Ishikawa (cell line): Measurements from ENCODE around the gene PARD3B.

Experiments
- CEBPB ChIP-seq: IDR thresholded peaks from 2 replicates; pipeline ENCODE4 v1.6.1; 2012
- CREB1 ChIP-seq: IDR thresholded peaks from 2 replicates; pipeline ENCODE4 v1.6.1; 2012; ENCODE audit warnings: low read depth
- EGR1 ChIP-seq: IDR thresholded peaks from 2 replicates; pipeline ENCODE4 v1.6.1; 2012
- EP300 ChIP-seq: IDR thresholded peaks from 2 replicates; pipeline ENCODE4 v1.6.1; 2012; ENCODE audit warnings: borderline replicate concordance
- FOXM1 ChIP-seq: IDR thresholded peaks from 2 replicates; pipeline ENCODE4 v1.6.1; 2012; ENCODE audit warnings: low read depth, borderline replicate concordance
- MAX ChIP-seq: IDR thresholded peaks from 2 replicates; pipeline ENCODE4 v1.6.1; 2012
- NFIC ChIP-seq: IDR thresholded peaks from 2 replicates; pipeline ENCODE4 v1.6.1; 2012
- RAD21 ChIP-seq: IDR thresholded peaks from 2 replicates; pipeline ENCODE4 v1.6.1; 2012; ENCODE audit warnings: low read depth
- TAF1 ChIP-seq: IDR thresholded peaks from 2 replicates; pipeline ENCODE4 v1.6.1; 2012; ENCODE audit warnings: low read depth, mild to moderate bottlenecking
- TCF12 ChIP-seq: IDR thresholded peaks from 2 replicates; pipeline ENCODE4 v1.6.1; 2012; ENCODE audit warnings: low read depth
- TEAD4 ChIP-seq: IDR thresholded peaks from 2 replicates; pipeline ENCODE4 v1.6.1; 2012
- USF1 ChIP-seq: IDR thresholded peaks from 2 replicates; pipeline ENCODE4 v1.6.1; 2012
- YY1 ChIP-seq: IDR thresholded peaks from 2 replicates; pipeline ENCODE4 v1.6.1; 2012; ENCODE audit warnings: low read depth
- ZBTB7A ChIP-seq: IDR thresholded peaks from 2 replicates; pipeline ENCODE4 v1.6.1; 2012; ENCODE audit warnings: low read depth
- TF ChIP-seq, protein P1 (sequence below): IDR thresholded peaks from 2 replicates; pipeline ENCODE4 v1.6.1; 2012; ENCODE audit warnings: low read depth, mild to moderate bottlenecking

PARD3B gene

DNA sequence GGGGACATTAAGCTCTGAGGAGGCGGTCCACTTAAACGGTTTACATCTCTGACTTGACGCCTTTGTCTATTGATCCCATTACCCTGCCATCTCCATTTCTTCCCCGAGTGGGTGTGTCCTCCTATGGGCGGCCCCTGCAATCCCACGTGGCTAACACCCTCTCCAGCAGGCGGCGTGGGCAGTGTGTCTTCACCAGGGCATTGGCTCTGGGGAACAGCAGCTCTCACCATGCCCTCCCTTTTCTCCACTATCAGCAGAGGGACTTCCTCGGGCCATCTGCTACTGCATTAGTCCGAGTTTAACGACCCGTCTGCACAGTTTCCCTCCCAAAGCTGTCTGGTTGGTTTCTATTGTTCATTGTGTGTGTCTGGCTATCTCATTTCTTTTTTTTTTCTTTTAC, 625.1 kb downstream of the PARD3B start:
- TF ChIP-seq EGR1: no peak
- TF ChIP-seq CEBPB: no peak
- TF ChIP-seq, protein P1, sequence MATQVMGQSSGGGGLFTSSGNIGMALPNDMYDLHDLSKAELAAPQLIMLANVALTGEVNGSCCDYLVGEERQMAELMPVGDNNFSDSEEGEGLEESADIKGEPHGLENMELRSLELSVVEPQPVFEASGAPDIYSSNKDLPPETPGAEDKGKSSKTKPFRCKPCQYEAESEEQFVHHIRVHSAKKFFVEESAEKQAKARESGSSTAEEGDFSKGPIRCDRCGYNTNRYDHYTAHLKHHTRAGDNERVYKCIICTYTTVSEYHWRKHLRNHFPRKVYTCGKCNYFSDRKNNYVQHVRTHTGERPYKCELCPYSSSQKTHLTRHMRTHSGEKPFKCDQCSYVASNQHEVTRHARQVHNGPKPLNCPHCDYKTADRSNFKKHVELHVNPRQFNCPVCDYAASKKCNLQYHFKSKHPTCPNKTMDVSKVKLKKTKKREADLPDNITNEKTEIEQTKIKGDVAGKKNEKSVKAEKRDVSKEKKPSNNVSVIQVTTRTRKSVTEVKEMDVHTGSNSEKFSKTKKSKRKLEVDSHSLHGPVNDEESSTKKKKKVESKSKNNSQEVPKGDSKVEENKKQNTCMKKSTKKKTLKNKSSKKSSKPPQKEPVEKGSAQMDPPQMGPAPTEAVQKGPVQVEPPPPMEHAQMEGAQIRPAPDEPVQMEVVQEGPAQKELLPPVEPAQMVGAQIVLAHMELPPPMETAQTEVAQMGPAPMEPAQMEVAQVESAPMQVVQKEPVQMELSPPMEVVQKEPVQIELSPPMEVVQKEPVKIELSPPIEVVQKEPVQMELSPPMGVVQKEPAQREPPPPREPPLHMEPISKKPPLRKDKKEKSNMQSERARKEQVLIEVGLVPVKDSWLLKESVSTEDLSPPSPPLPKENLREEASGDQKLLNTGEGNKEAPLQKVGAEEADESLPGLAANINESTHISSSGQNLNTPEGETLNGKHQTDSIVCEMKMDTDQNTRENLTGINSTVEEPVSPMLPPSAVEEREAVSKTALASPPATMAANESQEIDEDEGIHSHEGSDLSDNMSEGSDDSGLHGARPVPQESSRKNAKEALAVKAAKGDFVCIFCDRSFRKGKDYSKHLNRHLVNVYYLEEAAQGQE: no peak
- TF ChIP-seq NFIC: no peak
- TF ChIP-seq RAD21: no peak
- TF ChIP-seq TEAD4: no peak
- no peak for TF ChIP-seq USF1

DNA sequence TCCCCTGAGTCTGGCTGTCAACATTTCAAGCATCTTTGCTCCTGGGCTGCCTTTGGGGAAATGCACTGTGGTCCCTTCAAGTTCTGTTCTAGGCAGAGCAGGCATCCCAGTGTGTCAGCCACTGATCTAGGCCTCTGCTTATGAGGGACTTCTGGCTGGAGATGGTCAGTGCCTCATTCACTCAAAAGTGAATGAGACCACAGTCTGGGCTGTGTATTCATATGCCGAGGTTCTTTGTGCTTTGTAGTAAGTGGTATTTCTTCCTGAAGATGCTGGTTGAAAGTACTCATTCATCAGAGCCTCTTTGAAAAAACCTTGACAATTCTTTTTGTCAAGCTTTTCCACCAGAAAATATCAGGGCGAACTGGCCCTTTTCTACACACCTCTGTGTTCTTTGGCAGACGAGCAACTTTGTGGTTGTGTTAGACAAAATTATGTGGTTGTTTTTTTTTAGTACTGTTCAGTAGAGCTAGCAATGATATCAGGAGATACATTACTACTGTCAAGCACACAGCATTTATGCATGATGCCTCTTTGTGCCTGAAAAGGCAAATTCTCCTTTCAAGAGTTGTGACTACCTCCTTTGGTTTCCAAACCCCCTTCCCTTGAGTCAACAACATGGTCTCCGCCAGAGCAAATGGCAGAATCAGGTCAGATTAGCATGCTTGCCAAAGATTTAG, 626.1 kb downstream of the PARD3B start:
- TF ChIP-seq CEBPB (no peak), TAF1 (no peak), EP300 (no peak), YY1 (no peak), TCF12 (no peak), MAX (no peak), FOXM1 (no peak), EGR1 (no peak), CREB1 (no peak), TEAD4 (no peak), ZBTB7A (no peak), USF1 (no peak), NFIC (no peak), RAD21 (no peak)
- TF ChIP-seq, protein P1: no peak

DNA sequence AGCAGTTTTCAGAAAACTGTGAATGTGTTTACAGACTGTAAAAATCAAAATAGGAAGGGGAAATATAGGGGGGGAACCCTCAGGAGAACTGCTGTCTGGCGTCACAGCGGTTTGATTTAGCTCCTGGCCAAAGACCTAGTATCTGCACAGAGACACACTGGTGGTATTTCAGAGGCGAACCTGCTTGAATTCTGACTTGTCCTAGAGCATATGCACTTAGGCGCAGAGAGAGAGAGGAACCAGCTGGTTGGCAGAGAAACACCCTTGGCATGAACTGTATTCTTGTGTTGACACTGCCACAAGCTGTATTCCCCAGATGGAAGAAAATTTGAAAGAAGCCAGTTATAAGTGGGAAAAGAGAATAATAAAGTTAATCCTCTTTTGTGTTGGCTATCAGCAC, 630.6 kb downstream of the PARD3B start:
- TF ChIP-seq CREB1 (no peak), EGR1 (no peak), TCF12 (no peak), ZBTB7A (no peak), MAX (no peak), NFIC (no peak), YY1 (no peak), EP300 (no peak)

DNA sequence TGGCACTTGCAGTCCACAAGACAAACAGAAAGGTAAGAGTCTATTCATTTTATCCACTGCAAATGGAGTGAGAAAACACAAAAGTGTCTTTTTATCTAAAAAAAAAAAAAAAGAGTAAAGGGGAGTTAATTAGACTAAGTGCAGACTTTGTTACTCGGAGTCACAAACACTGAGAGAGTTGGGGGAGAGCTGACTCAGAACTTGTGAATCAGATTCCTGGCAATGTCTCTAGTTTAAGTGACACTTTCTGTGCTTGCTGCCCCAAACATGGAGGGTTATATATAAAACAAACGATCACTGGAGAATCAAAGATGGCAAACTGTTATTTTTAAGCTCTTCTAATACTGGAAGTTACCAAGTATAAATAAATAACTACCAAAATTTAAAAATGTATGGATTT, 631.3 kb downstream of the PARD3B start:
- no peak for TF ChIP-seq USF1
- TF ChIP-seq EGR1: no peak
- TF ChIP-seq TCF12: no peak
- no peak for TF ChIP-seq ZBTB7A

DNA sequence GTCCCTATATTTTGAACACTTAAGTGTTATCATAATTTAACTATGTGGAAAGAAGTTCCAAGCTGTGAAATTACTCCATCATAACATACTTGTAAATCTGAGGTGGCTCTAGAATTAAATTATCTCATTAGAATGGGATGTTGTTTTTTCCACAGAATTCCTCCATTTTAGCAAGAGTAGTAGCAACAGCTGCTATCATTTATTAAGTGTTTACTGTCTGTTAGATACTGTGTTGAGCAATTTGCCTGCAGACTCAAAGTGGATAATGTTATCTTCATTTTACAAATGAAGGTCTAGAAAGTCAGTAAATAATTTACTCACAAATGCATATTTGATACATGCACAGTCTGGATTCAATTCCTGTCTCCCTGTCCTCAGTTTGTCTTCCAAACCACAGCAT, 632.3 kb downstream of the PARD3B start:
- no peak for TF ChIP-seq RAD21
- no peak for TF ChIP-seq YY1

GRCh38 chr2:205180730-205181129, 635.5 kb downstream of the PARD3B start:
- no peak for TF ChIP-seq EP300
- TF ChIP-seq MAX: no peak
- TF ChIP-seq TEAD4: no peak
- TF ChIP-seq, protein P1: no peak
- TF ChIP-seq USF1: no peak
- no peak for TF ChIP-seq TAF1
- no peak for TF ChIP-seq CEBPB
- no peak for TF ChIP-seq RAD21
- TF ChIP-seq NFIC: no peak
- no peak for TF ChIP-seq TCF12
- no peak for TF ChIP-seq CREB1
- TF ChIP-seq ZBTB7A: no peak
- no peak for TF ChIP-seq YY1
- no peak for TF ChIP-seq EGR1
- no peak for TF ChIP-seq FOXM1
